ENCODE data around the gene IMPA2.

- no peak for TF ChIP-seq ZNF223 (tag by site-specific recombination; IDR thresholded peaks at IDR 0.05)
- TF ChIP-seq CTCF (tag by site-specific recombination; IDR thresholded peaks at IDR 0.05) = no peak
- TF ChIP-seq ZNF830 (tag by site-specific recombination; IDR thresholded peaks at IDR 0.05; ENCODE audit: low read depth) = no peak
Observed at GRCh38 chr18:11985586-11985985, 4.3 kb downstream of the IMPA2 start.

Data from HEK293 (cell line).